HuH-7.5 (cell line): Measurements from ENCODE around the gene ZNF205.
A peak's percentile ranks its signal among the peaks of the same experiment; 100 is the strongest.
"Not testable (repeated sequence)": the region's sequence is repeated elsewhere in the genome, so short reads cannot be mapped to it uniquely, and the experiment has no call there.

ENCODE experiments used
- DNase-seq: peaks from one replicate; pipeline ENCODE4 v3.0.0; 2011; ENCODE audit warnings: low spot score

Gene ZNF205

DNA sequence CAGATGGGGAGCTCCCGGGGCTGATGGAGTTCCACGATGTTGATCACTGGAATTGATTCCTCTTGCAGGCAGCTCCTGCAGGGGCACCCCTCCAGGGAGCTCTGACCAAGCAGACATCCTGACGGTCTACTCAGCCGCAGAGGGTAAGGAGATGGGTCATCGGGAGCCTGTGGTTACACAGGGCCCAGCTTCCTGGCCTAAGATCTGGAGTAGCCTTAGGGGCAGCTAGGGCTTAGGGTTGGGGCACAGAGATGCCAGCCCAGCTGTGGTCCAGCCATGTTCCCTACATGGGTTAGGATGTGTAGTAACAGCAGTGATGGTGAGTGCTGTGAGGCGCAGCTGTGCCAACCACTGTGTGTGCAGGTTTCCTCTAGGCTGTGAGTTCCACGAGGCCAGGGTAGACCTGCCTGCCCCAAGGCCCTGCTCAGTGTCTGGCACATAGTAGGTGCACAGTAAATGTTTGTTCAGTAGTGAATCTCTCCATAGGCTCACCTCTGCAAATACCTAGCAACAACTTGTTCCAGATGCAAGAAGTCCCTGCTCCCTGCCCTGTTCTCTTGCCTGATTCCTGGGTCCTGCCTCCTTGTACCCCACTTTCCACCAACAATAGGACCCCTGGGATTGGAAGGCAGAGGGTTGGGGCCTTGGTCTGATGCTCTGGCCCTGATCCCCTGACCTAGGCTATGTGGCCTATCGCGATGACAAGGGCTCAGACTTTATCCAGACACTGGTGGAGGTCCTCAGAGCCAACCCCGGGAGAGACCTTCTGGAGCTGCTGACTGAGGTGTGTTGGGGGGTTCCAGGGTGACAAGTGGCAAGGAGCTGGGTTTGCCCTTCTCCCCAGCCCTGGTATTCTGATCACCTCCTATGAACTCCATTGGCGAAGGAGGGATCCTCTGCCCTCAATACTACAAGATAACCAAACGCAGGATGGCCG lies 36.1 kb downstream of the ZNF205 start:
- DNase-seq: no peak

- DNase-seq: no peak
These were observed 36.8 kb downstream of the ZNF205 start for GRCh38 chr16:3149193-3149530.

- peak; percentile 83 for DNase-seq
These were observed 37.4 kb downstream of the ZNF205 start for GRCh38 chr16:3149630-3150345.

DNA sequence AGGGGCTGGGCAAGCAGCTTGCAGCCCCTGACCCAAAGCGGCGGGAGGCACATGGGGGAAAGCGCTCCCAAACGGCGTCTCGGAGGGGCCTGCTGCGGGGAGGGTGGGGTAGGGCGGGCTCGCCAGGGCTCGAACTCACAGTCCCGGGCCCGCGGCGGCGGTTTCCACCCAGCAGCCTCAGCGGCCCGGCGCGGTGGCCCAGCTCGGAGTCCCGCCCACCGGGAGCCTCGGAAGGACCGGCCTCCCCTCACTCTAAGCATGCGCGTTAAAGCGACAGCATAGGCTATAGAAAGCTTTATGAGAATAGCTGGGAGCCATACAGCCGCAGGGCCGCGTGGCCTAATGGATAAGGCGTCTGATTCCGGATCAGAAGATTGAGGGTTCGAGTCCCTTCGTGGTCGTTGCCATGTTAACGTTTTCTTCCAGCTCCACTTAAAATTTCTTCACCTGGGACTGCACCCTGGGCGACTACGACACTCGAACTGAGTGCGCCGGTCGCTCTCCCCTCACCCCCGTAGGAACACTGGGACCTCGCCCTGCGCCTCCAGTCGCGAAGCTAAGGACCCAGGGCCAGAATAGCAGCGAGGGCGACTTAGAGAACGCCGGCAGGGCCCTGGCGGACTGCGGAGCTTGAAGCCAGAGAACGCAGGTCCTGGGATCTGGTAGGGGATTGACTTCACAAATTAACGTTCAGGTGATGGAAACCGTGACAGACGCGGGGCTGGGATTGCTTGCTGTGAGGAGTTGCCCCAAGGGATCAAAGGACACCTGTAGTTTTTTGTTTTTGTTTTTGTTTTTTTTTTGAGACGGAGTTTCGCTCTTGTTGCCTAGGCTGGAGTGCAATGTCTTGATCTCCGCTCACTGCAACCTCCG lies 38.2 kb downstream of the ZNF205 start:
- DNase-seq: peak; percentile 84

- no peak for DNase-seq
These were observed 39.6 kb downstream of the ZNF205 start for GRCh38 chr16:3152027-3152276.

DNA sequence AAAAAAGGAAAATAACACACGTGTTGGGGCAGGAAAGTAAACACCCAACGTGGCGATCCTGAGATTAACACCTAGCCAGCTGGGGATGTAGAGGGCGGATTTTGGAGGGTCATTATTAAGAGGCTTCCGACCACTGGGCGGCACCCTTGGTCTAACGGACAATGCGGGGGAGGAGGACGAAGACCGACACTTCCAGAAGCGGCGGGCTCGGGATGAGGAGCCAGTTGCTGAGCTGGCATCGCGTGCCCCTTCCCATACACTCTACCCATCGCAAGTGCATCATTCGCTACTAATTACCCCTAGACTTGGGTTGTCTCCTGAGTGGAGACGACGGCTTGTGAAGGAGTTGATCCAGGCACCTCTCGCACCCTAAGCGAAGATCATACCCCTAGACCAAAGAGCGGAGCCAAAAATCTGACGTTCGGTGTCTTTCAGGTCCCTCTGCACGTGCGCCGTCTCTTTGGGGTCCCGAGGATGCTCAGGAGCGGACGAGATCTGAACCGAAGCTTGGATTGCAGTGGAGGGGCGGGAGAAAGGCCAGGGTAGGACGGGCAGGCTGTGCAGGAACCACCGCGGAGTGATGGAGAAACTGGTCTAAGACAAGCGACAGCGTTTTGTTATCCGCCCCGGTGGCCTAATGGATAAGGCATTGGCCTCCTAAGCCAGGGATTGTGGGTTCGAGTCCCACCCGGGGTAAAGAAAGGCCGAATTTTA lies 40.0 kb downstream of the ZNF205 start:
- DNase-seq: peak; percentile 65

DNA sequence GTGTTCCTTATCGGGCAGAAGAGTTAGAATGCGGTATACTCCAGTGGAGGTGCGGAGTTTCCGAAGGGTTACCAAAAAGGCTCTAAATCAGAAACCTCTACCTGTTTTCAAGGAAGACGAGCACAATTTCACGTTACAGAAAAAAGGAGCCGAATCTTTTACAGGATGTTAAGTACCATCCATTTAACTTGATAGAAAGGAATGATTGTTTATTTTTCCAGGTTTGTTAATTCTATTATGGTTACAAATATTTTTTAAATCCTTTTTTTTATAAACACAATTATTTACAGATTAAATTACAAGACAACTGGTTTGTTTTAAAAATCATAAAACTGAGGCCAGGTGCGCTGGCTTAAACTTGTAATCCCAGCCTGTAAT lies 40.6 kb downstream of the ZNF205 start:
- DNase-seq: peak; percentile 58

GRCh38 chr16:3155181-3155580 lies 42.8 kb downstream of the ZNF205 start:
- no peak for DNase-seq

GRCh38 chr16:3155972-3156371 lies 43.6 kb downstream of the ZNF205 start:
- no peak for DNase-seq

DNA sequence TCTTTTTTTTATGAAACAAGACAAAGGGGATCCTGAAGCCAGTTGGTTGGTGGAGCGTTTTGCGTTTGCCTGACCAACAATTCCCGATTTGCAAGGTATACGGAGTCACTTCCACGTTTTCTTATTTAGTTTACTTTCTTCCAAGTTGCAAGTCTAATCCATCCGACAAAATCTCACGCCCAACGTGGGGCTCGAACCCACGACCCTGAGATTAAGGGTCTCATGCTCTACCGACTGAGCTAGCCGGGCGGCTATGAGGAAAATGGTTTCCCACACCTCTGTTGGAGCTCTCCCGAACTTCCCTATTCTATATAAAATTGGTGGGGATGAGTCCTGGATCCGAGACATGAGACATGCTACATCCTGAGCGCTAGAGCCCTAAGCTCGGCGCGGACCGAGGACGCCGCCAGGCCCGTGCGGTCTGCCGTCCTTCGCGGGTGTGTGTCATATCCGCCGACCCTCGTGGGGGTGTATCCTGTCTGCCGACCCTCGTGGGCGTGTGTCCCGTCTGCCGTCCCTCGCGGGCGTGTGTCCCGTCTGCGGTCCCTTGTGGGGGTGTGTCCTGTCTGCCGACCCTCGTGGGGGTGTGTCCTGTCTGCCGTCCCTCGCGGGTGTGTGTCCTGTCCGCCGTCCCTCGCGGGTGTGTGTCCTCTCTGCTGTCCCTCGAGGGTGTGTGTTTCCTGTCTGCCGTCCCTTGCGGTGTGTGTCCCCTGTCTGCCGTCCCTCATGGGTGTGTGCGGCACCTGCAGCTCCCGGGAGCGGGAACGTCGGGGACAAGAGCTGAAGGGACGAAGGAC lies 45.0 kb downstream of the ZNF205 start:
- peak; percentile 62 for DNase-seq

GRCh38 chr16:3158026-3158509 lies 45.7 kb downstream of the ZNF205 start:
- no peak for DNase-seq

DNA sequence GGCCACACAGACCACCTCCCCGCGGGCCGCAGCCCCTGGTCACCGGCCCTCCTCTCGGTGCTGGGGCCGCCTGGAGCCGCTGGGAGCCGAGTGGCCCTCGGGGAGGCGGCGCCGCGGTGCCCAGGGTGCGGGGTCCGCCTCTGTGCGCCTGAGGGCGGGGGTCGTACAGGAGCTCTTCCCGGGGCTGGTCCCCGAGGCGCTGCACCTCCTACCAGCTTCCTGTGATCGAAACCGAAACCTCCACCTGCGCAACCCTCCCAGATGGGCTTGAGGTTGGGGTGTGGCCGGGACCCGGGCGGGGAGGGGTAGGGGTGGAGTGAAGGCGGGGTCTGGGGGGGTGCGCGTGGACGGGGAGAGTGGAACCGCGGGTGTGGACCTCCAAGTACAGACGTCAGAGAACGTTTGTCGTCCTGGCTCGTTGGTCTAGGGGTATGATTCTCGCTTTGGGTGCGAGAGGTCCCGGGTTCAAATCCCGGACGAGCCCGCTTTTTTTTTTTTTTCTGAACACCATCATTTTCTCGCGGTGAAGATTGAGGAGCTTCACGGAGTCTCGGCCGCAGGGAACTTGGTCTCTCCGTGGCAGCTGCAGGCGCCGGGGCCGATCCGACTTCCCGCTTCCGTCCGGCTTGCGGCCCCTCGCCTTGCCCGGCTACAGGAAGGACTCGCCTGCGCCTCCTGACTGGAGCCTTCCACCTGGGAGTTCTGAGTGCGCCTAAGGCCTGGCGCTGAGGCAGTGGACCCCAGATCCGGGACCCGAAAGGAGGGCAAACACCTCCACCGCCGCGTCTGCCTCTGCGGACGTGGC lies 46.3 kb downstream of the ZNF205 start:
- DNase-seq: peak; percentile 93

GRCh38 chr16:3161235-3162018 lies 49.0 kb downstream of the ZNF205 start:
- DNase-seq: no peak

DNA sequence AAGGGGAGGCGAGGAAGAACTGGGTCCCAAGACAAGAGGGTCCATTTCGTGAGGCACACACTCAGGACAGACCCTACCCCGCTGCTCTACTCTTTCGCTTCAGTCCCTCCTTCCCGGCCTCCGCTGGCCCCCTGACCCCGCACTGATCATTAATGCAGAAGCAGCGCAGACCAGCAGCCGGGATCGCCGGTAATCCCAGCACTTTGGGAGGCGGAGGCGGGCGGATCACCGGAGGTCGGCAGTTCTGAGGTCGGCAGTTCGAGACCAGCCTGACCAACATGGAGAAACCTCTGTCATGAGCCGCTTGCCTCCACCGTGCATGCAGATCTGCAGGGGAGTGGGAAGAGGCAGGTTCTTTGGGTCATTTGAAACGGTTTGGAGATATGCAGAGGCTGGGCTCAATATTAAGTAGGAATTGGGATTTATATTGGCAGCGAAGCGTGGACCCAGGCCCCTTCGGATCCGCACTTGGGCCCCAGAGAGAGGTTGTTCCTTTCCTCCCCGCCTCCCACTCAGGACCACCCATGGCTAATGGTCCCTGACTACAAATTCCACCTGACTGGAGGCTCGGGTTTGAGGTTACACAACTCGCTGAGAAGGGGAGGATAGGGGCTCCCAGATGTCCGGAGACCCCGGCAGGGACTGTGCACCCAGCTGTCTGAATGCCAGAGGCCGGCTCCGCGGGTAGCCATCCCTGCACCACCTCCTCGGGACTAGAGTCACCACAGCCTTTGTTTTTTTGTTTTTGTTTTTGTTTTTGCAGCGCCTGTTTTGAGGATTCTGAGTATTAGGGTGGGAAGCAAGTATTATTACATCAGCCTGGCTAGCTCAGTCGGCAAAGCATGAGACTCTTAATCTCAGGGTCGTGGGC lies 52.0 kb downstream of the ZNF205 start:
- DNase-seq: no peak

GRCh38 chr16:3165111-3165822 lies 52.9 kb downstream of the ZNF205 start:
- DNase-seq: no peak

GRCh38 chr16:3166505-3166886 lies 54.1 kb downstream of the ZNF205 start:
- no peak for DNase-seq

DNA sequence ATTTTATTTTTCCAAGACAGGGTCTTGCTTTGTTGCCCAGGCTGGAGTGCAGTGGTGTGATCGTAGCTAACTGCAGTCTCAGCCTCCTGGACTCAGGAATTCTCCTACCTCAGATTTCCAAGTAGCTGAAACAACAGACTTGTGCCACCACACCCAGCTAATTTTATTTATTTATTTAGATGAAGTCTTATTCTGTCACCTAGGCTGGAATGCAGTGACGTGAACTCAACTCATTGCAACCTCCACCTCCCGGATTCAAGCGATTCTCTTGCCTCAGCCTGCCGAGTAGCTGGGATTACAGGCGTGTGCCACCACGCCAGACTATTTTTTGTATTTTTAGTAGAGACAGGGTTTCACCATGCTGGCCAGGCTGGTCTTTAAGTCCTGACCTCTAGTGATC lies 56.3 kb downstream of the ZNF205 start:
- not testable (repeated sequence) for DNase-seq
